AG08396 (cell line): ENCODE data around the gene CD93.

Experiments
- DNase-seq: peaks from one replicate; pipeline ENCODE4 v3.0.0; 2012; ENCODE audit warnings: low spot score, mixed read lengths

CD93 gene

DNA sequence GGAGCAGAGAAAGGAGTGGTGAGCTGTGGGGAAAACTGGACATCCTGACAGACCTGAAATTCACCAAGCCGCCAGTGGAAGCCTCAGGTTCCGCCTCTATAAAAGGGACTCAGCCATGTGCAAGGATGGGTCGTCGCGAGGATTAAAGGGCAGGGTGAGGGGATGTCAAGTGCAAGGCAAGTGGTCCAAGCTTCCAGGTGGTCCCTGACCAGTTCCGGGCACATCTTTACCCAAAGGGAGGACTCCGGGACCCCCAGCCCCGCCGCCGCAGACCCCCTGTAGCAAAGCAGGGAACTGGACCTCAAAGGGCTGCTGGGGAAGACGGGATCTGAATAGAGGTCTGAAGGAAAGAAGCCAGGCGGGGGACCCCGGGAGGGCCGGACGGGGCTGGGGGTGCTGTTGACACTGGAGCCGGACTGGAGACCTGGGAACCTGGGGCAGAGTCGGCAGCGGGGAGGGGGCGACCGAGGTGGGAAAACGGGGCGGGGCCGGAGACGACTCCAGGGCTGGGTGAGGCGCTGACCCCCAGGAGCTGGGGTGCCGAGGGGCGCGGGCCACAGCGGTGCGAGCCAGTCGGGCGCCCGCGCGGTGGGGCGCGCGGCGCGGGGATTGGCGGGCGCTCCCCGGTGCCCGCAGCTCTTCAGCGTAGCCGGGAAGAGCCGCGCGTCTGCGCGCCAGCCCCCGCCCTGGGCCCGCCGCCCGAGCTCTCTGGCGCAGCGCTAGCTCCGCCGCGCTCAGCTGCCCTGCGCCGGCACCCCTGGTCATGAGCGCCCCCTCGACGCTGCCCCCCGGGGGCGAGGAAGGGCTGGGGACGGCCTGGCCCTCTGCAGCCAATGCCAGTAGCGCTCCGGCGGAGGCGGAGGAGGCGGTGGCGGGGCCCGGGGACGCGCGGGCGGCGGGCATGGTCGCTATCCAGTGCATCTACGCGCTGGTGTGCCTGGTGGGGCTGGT, 51.1 kb downstream of the CD93 start, which contains the start of gene SSTR4:
TSS of gene SSTR4 (plus strand) at position 592 of the 951 bp plus-strand sequence. CDS start at position 764, 172 bp downstream.
- no peak for DNase-seq

DNA sequence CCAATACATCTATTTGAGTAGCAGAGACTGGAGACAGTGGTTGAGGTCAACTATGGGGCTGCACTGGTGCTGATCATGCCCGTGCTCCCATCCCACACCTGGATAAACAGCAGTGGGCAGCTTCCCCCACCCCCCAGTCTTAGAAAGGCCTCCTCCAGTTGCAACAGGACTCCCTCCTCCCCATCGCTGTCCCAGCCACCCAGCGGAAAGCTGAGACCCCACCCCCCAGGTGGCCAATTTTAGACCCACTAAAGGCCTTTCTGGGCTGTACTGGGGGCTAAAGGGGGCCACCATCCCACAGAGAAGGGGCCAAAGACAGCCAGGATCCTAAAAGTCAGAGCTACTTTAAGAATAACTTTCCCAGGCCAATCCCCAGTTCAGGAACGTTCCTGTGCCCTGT, 52.2 kb downstream of the CD93 start:
- DNase-seq = no peak

DNA sequence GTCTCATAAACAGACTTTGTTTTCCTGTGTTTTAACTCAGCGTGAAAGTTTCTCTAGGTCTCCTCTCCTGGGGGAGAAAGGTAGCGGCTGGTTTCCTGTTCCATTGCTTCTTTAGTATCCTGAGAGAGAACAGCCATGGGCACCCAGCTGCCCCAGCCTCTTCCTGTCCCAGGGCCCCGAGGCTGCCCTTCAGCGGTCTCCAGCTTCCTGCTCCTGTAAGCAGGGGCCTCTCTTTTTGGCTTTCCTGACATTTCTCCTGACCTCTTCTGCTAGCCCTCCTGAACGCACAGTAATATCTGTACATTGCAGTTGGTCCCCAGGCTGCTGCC, 53.4 kb downstream of the CD93 start:
- DNase-seq = no peak

GRCh38 chr20:23032056-23032749, 53.9 kb downstream of the CD93 start:
- DNase-seq = no peak

DNA sequence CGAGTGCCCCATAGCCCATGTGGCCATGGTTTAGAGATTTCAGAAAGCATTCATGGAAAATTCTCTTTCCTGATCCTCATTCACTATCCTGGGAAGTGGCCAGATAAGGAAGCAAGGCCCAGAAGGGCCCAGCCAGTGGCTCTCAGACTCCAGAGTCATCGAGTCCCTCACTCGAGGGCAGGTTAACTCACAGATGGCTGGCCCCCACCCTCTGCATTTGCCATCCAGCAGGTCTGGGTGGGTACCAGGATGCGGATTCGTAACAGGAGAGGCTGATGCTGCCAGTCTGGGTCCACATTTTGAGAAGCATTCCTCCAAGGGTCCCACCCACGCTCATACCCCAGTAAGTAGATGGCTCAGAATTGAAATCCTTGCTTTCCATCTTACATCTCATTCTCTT, 54.8 kb downstream of the CD93 start:
- no peak for DNase-seq
